Measurements from ENCODE around the gene NCAPH2.
"Not testable (repeated sequence)": the region's sequence is repeated elsewhere in the genome, so short reads cannot be mapped to it uniquely, and the experiment has no call there.

Gene NCAPH2

GRCh38 chr22:50529897-50530579 lies 22.0 kb downstream of the NCAPH2 start, which contains the start of gene TYMP:
Gene TYMP, minus strand, starts transcription at chr22:50530012. Its CDS starts 303 bp downstream, at chr22:50529709.
- H3K4me3 ChIP-seq (ENCODE audit: low read depth, low read length), result peak within 1 kb of the TSS; percentile 78
- no peak for TF ChIP-seq CTCF (IDR thresholded peaks at IDR 0.05; ENCODE audit: control insufficient read depth, extremely low read depth, insufficient read depth)
- DNase-seq (ENCODE audit: low read depth), result peak; percentile 74

GRCh38 chr22:50530580-50530876 lies 22.5 kb downstream of the NCAPH2 start:
- no peak for TF ChIP-seq CTCF (IDR thresholded peaks at IDR 0.05; ENCODE audit: control insufficient read depth, extremely low read depth, insufficient read depth)
- DNase-seq (ENCODE audit: low read depth), result no peak
- H3K4me3 ChIP-seq (ENCODE audit: low read depth, low read length), result peak overlapping the region; percentile 78

- H3K4me3 ChIP-seq (ENCODE audit: low read depth, low read length), result peak overlapping the region; percentile 78
- DNase-seq (ENCODE audit: low read depth), result peak; percentile 65
- TF ChIP-seq CTCF (IDR thresholded peaks at IDR 0.05; ENCODE audit: control insufficient read depth, extremely low read depth, insufficient read depth), result no peak
Observed at GRCh38 chr22:50530877-50531545, 23.0 kb downstream of the NCAPH2 start.

GRCh38 chr22:50531546-50531961 lies 23.5 kb downstream of the NCAPH2 start:
- no peak for DNase-seq (ENCODE audit: low read depth)
- peak overlapping the region; percentile 78 for H3K4me3 ChIP-seq (ENCODE audit: low read depth, low read length)
- TF ChIP-seq CTCF (IDR thresholded peaks at IDR 0.05; ENCODE audit: control insufficient read depth, extremely low read depth, insufficient read depth), result no peak

- no peak for TF ChIP-seq CTCF (IDR thresholded peaks at IDR 0.05; ENCODE audit: control insufficient read depth, extremely low read depth, insufficient read depth)
- no peak for DNase-seq (ENCODE audit: low read depth)
- H3K4me3 ChIP-seq (ENCODE audit: low read depth, low read length), result peak overlapping the region; percentile 78
Observed at GRCh38 chr22:50531962-50532674, 24.1 kb downstream of the NCAPH2 start.

GRCh38 chr22:50532824-50533796 lies 25.1 kb downstream of the NCAPH2 start:
- no peak for TF ChIP-seq CTCF (IDR thresholded peaks at IDR 0.05; ENCODE audit: control insufficient read depth, extremely low read depth, insufficient read depth)
- no peak for DNase-seq (ENCODE audit: low read depth)
- no peak overlapping the region for H3K4me3 ChIP-seq (ENCODE audit: low read depth, low read length)

GRCh38 chr22:50533856-50534711 lies 26.1 kb downstream of the NCAPH2 start:
- not testable (repeated sequence) for DNase-seq (ENCODE audit: low read depth); H3K4me3 ChIP-seq (ENCODE audit: low read depth, low read length)

All from LNCaP clone FGC (cell line).